Neural cell (in vitro differentiated cells): ENCODE data around the gene MARK1. TPM values are rescaled to one million over a fixed set of nuclear protein-coding genes. Genes with fewer than 3 reads are reported as not detected.

Experiments used
- H2AFZ ChIP-seq: fragments of 200-600, 300-800 bp; sonication (generic), shearing (Covaris generic); 2 replicates; pipeline ENCODE4 v1.6.0; 2014; ENCODE audit warnings: low read depth, mild to moderate bottlenecking, antibody characterized with exemption, low read length, moderate library complexity
- H3F3A ChIP-seq: fragments of 200-600 bp; shearing (Covaris generic); 2 replicates; pipeline ENCODE4 v1.6.1; 2016; ENCODE audit warnings: mild to moderate bottlenecking, moderate library complexity, mixed read lengths, antibody characterized with exemption, low read length; ENCODE audit not compliant: insufficient read depth, poor library complexity, severe bottlenecking
- H3K27ac ChIP-seq: fragments of 200-600, 300-800 bp; sonication (generic), shearing (Covaris generic); 2 replicates; pipeline ENCODE4 v1.5.1; 2014; ENCODE audit warnings: mild to moderate bottlenecking, low read length, moderate library complexity
- H3K27me3 ChIP-seq: fragments of 300-800, 200-600 bp; sonication (generic), shearing (Covaris generic); 2 replicates; pipeline ENCODE4 v1.6.0; 2014; ENCODE audit warnings: mild to moderate bottlenecking, low read depth, low read length, moderate library complexity; ENCODE audit not compliant: insufficient read depth
- H3K36me3 ChIP-seq: fragments of 300-800, 200-600 bp; sonication (generic), shearing (Covaris generic); 2 replicates; pipeline ENCODE4 v1.5.1; 2014; ENCODE audit warnings: mild to moderate bottlenecking, antibody characterized with exemption, low read length, moderate library complexity; ENCODE audit not compliant: insufficient read depth
- H3K4me2 ChIP-seq: fragments of 300-800, 200-600 bp; sonication (generic), shearing (Covaris generic); 2 replicates; pipeline ENCODE4 v1.6.0; 2014; ENCODE audit warnings: mild to moderate bottlenecking, low read length
- H3K4me3 ChIP-seq: fragments of 300-800, 200-600 bp; sonication (generic), shearing (Covaris generic); 2 replicates; pipeline ENCODE4 v1.5.1; 2014; ENCODE audit warnings: mild to moderate bottlenecking, low read length, moderate library complexity
- H3K79me2 ChIP-seq: fragments of 200-600 bp; shearing (Covaris generic); replicated peaks from 2 replicates; pipeline ENCODE4 v1.6.0; 2014; ENCODE audit warnings: mild to moderate bottlenecking, low read length, moderate library complexity; ENCODE audit not compliant: insufficient read depth
- H3K9ac ChIP-seq: fragments of 300-800, 200-600 bp; sonication (generic), shearing (Covaris generic); 2 replicates; pipeline ENCODE4 v1.6.1; 2016; ENCODE audit warnings: mild to moderate bottlenecking, low read length, mixed read lengths
- H3K9me2 ChIP-seq: fragments of 200-600 bp; shearing (Covaris generic); 2 replicates; pipeline ENCODE4 v1.6.1; 2016; ENCODE audit warnings: mild to moderate bottlenecking, low read length, mixed read lengths; ENCODE audit not compliant: insufficient read depth
- H3K9me3 ChIP-seq: fragments of 200-600, 300-800 bp; sonication (generic), shearing (Covaris generic); 2 replicates; pipeline ENCODE4 v1.6.1; 2016; ENCODE audit warnings: mild to moderate bottlenecking, mixed run types, low read length, moderate library complexity, mixed read lengths
- H4K20me1 ChIP-seq: fragments of 200-600 bp; shearing (Covaris generic); 2 replicates; pipeline ENCODE4 v1.6.1; 2016; ENCODE audit warnings: mild to moderate bottlenecking, mixed run types; ENCODE audit not compliant: insufficient read depth
- CTCF ChIP-seq: fragments of 450-650 bp; IDR thresholded peaks from 2 replicates; pipeline ENCODE4 v1.5.1; 2014; ENCODE audit warnings: antibody characterized with exemption, mild to moderate bottlenecking, moderate library complexity; ENCODE audit not compliant: poor library complexity, severe bottlenecking
- EP300 ChIP-seq: fragments of 450-650 bp; conservative IDR thresholded peaks from 2 replicates; pipeline ENCODE4 v1.6.1; 2014; ENCODE audit warnings: antibody characterized with exemption, mild to moderate bottlenecking, moderate library complexity; ENCODE audit not compliant: poor library complexity, severe bottlenecking
- EZH2 ChIP-seq: fragments of 200-600, 300-800 bp; shearing (Covaris generic), sonication (generic); IDR thresholded peaks from 2 replicates; pipeline ENCODE4 v1.6.1; 2014; ENCODE audit warnings: antibody characterized with exemption, low read length, borderline replicate concordance, mild to moderate bottlenecking; ENCODE audit not compliant: insufficient read depth, poor library complexity, severe bottlenecking
- MXI1 ChIP-seq: fragments of 450-650 bp; conservative IDR thresholded peaks from 2 replicates; pipeline ENCODE4 v1.6.1; 2014; ENCODE audit warnings: antibody characterized with exemption, mild to moderate bottlenecking; ENCODE audit not compliant: poor library complexity, severe bottlenecking
- POLR2AphosphoS5 ChIP-seq: IDR thresholded peaks from 2 replicates; pipeline ENCODE4 v1.6.1; 2012
- RAD21 ChIP-seq: fragments of 450-650 bp; conservative IDR thresholded peaks from 2 replicates; pipeline ENCODE4 v1.6.1; 2014; ENCODE audit warnings: antibody characterized with exemption, mild to moderate bottlenecking, moderate library complexity
- SMC3 ChIP-seq: fragments of 450-650 bp; conservative IDR thresholded peaks from 2 replicates; pipeline ENCODE4 v1.6.1; 2014; ENCODE audit warnings: antibody characterized with exemption, mild to moderate bottlenecking, moderate library complexity; ENCODE audit not compliant: poor library complexity
- TAF1 ChIP-seq: IDR thresholded peaks from 2 replicates; pipeline ENCODE4 v1.6.1; 2012; ENCODE audit warnings: low read depth
- polyA plus RNA-seq: library from polyadenylated mRNA; depleted of rRNA; stranded (reverse); fragments of >200 nt; gene quantifications from 2 replicates; pipeline ENCODE4 v1.2.3, GENCODE V29; 2014
- TF ChIP-seq, protein P1 (sequence below): IDR thresholded peaks from 2 replicates; pipeline ENCODE4 v1.6.1; 2012; ENCODE audit warnings: borderline replicate concordance

MARK1 gene
- polyA plus RNA-seq, 1 donor from 2014 or later: 38.6 TPM

- no peaks in the 10 kb centered on the region for H3K36me3 ChIP-seq
- no peak for TF ChIP-seq CTCF
- TF ChIP-seq SMC3: no peak
- TF ChIP-seq, protein P1, sequence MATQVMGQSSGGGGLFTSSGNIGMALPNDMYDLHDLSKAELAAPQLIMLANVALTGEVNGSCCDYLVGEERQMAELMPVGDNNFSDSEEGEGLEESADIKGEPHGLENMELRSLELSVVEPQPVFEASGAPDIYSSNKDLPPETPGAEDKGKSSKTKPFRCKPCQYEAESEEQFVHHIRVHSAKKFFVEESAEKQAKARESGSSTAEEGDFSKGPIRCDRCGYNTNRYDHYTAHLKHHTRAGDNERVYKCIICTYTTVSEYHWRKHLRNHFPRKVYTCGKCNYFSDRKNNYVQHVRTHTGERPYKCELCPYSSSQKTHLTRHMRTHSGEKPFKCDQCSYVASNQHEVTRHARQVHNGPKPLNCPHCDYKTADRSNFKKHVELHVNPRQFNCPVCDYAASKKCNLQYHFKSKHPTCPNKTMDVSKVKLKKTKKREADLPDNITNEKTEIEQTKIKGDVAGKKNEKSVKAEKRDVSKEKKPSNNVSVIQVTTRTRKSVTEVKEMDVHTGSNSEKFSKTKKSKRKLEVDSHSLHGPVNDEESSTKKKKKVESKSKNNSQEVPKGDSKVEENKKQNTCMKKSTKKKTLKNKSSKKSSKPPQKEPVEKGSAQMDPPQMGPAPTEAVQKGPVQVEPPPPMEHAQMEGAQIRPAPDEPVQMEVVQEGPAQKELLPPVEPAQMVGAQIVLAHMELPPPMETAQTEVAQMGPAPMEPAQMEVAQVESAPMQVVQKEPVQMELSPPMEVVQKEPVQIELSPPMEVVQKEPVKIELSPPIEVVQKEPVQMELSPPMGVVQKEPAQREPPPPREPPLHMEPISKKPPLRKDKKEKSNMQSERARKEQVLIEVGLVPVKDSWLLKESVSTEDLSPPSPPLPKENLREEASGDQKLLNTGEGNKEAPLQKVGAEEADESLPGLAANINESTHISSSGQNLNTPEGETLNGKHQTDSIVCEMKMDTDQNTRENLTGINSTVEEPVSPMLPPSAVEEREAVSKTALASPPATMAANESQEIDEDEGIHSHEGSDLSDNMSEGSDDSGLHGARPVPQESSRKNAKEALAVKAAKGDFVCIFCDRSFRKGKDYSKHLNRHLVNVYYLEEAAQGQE: no peak
- no peak for TF ChIP-seq TAF1
- no peak for TF ChIP-seq EP300
- TF ChIP-seq RAD21: no peak
- no peak for TF ChIP-seq POLR2AphosphoS5
- no peak for TF ChIP-seq EZH2
- no peak for TF ChIP-seq MXI1
- H3K4me2 ChIP-seq: no peak overlapping the region
- H4K20me1 ChIP-seq: no peaks in the 10 kb centered on the region
- no peak overlapping the region for H3K27ac ChIP-seq
- H2AFZ ChIP-seq: no peak overlapping the region
- H3K9me2 ChIP-seq: no peaks in the 10 kb centered on the region
- no peak overlapping the region for H3K9ac ChIP-seq
- H3F3A ChIP-seq: no peaks in the 10 kb centered on the region
- no peaks in the 10 kb centered on the region for H3K9me3 ChIP-seq
- no peaks in the 10 kb centered on the region for H3K27me3 ChIP-seq
- no peak overlapping the region for H3K4me3 ChIP-seq
- H3K79me2 ChIP-seq: peaks cover 27% of the 10 kb centered on the region
Observed at GRCh38 chr1:220563564-220563963, 35.6 kb downstream of the MARK1 start.

DNA sequence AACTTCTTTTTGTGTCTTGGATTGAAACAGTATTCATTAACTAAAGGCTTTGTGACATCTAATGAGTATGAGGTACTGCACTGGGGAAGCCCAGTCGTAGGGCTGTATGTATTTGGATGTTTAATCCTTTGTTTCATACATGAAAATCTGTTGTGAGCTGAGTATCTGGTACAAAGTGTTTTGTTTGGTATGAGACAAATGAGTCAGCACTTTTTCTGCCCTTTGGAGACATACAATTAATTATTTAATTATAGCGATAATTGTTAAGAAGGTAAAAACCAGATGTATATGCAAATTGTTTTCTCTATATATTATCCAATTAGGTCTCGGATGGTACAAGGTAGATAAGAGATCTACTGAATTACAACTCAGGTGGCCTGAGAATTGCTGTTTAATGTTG lies 36.3 kb downstream of the MARK1 start:
- H3K27me3 ChIP-seq: no peaks in the 10 kb centered on the region
- peaks cover 29% of the 10 kb centered on the region for H3K79me2 ChIP-seq
- no peaks in the 10 kb centered on the region for H3K9me2 ChIP-seq
- TF ChIP-seq, protein P1: no peak
- TF ChIP-seq POLR2AphosphoS5 (no peak), MXI1 (no peak)
- H4K20me1 ChIP-seq: no peaks in the 10 kb centered on the region
- no peak overlapping the region for H3K9ac ChIP-seq
- H2AFZ ChIP-seq: no peak overlapping the region
- H3F3A ChIP-seq: no peaks in the 10 kb centered on the region
- H3K4me3 ChIP-seq: no peak overlapping the region
- H3K36me3 ChIP-seq: no peaks in the 10 kb centered on the region
- no peaks in the 10 kb centered on the region for H3K9me3 ChIP-seq
- H3K4me2 ChIP-seq: no peak overlapping the region
- no peak overlapping the region for H3K27ac ChIP-seq
